WTC11 (cell line): Measurements from ENCODE around the gene COL5A1. TPM values are rescaled to one million over a fixed set of nuclear protein-coding genes. Genes with fewer than 3 reads are reported as not detected.

Experiments used
- ATAC-seq: fragments of 200-7000 bp; cut with Tn5 transposase; 2 replicates; pipeline ENCODE4 v1.10.0; 2021; ENCODE audit warnings: mild to moderate bottlenecking, moderate library complexity
- CTCF ChIA-PET: fragments of 300-600 bp; sonication (Branson Sonifier 250); formaldehyde crosslinking; loops from one replicate; lab custom pipeline; 2021; ENCODE audit warnings: antibody characterized with exemption; lab: Charles Lee
- POLR2A ChIA-PET: fragments of 350-600 bp; sonication (Branson Sonifier 250); formaldehyde crosslinking; loops from one replicate; lab custom pipeline; 2021; ENCODE audit warnings: antibody characterized with exemption; lab: Charles Lee
- DNase-seq: peaks from one replicate; pipeline ENCODE4 v3.0.0; 2021; ENCODE audit warnings: low spot score
- H3K27ac Mint-ChIP-seq: 2 replicates; pipeline ENCODE4 v1.8.0; 2021; ENCODE audit warnings: mixed read lengths
- H3K27me3 Mint-ChIP-seq: 2 replicates; pipeline ENCODE4 v1.8.0; 2021; ENCODE audit warnings: low read depth, mild to moderate bottlenecking, moderate library complexity, mixed read lengths
- H3K36me3 Mint-ChIP-seq: 2 replicates; pipeline ENCODE4 v1.8.0; 2021; ENCODE audit warnings: mixed read lengths
- H3K4me1 Mint-ChIP-seq: 2 replicates; pipeline ENCODE4 v1.8.0; 2022; ENCODE audit warnings: mixed read lengths
- H3K4me3 Mint-ChIP-seq: 2 replicates; pipeline ENCODE4 v1.8.0; 2021; ENCODE audit warnings: mild to moderate bottlenecking, moderate library complexity, mixed read lengths
- H3K9me3 Mint-ChIP-seq: 2 replicates; pipeline ENCODE4 v1.8.0; 2021; ENCODE audit warnings: mixed read lengths
- CREM ChIP-seq: sonication (generic); formaldehyde crosslinking; IDR thresholded peaks from 2 replicates; pipeline ENCODE4 v1.8.1; 2022; ENCODE audit warnings: mild to moderate bottlenecking, missing genetic modification reagents, moderate library complexity
- EMX1 ChIP-seq: fragments of 250-450 bp; sonication (Bioruptor Pico); IDR thresholded peaks from 2 replicates; pipeline ENCODE4 v1.8.0; 2021; ENCODE audit warnings: mild to moderate bottlenecking
- ETV6 ChIP-seq: sonication (generic); formaldehyde crosslinking; IDR thresholded peaks from 2 replicates; pipeline ENCODE4 v1.8.1; 2022; ENCODE audit warnings: mild to moderate bottlenecking, missing genetic modification reagents
- FOXJ3 ChIP-seq: sonication (generic); formaldehyde crosslinking; IDR thresholded peaks from 2 replicates; pipeline ENCODE4 v1.9.0; 2021; ENCODE audit warnings: missing genetic modification reagents, mild to moderate bottlenecking, borderline replicate concordance
- FOXP1 ChIP-seq: sonication (generic); formaldehyde crosslinking; IDR thresholded peaks from 2 replicates; pipeline ENCODE4 v1.8.0; 2022; ENCODE audit warnings: missing genetic modification reagents, mild to moderate bottlenecking, moderate library complexity, borderline replicate concordance
- GRHL2 ChIP-seq: fragments of 250-450 bp; sonication (Bioruptor Pico); IDR thresholded peaks from 2 replicates; pipeline ENCODE4 v1.8.0; 2022; ENCODE audit warnings: mild to moderate bottlenecking, moderate library complexity; ENCODE audit not compliant: insufficient replicate concordance, severe bottlenecking
- GTF2I ChIP-seq: fragments of 250-450 bp; sonication (Bioruptor Pico); conservative IDR thresholded peaks from 2 replicates; pipeline ENCODE4 v1.4.0; 2021; ENCODE audit warnings: mild to moderate bottlenecking
- MLX ChIP-seq: sonication (generic); formaldehyde crosslinking; IDR thresholded peaks from 2 replicates; pipeline ENCODE4 v1.8.1; 2023; ENCODE audit warnings: mild to moderate bottlenecking, missing genetic modification reagents, moderate library complexity
- MXD4 ChIP-seq: fragments of 250-450 bp; sonication (Bioruptor Pico); IDR thresholded peaks from 2 replicates; pipeline ENCODE4 v1.8.0; 2021; ENCODE audit warnings: mild to moderate bottlenecking, moderate library complexity, borderline replicate concordance
- NFE2L1 ChIP-seq: sonication (generic); formaldehyde crosslinking; IDR thresholded peaks from 2 replicates; pipeline ENCODE4 v1.8.1; 2023; ENCODE audit warnings: missing genetic modification reagents
- NR3C1 ChIP-seq: sonication (generic); formaldehyde crosslinking; conservative IDR thresholded peaks from 2 replicates; pipeline ENCODE4 v1.8.1; 2023; ENCODE audit warnings: low read depth, mild to moderate bottlenecking, missing genetic modification reagents
- PRRX2 ChIP-seq: fragments of 250-450 bp; sonication (Bioruptor Pico); IDR thresholded peaks from 2 replicates; pipeline ENCODE4 v1.8.0; 2021; ENCODE audit warnings: mild to moderate bottlenecking
- RORB ChIP-seq: fragments of 250-450 bp; sonication (Bioruptor Pico); IDR thresholded peaks from 2 replicates; pipeline ENCODE4 v1.9.0; 2021; ENCODE audit warnings: mild to moderate bottlenecking
- SOX15 ChIP-seq: fragments of 250-450 bp; sonication (Bioruptor Pico); IDR thresholded peaks from 2 replicates; pipeline ENCODE4 v1.9.0; 2021; ENCODE audit warnings: mild to moderate bottlenecking
- STAT6 ChIP-seq: sonication (generic); formaldehyde crosslinking; conservative IDR thresholded peaks from 2 replicates; pipeline ENCODE4 v1.8.1; 2023; ENCODE audit warnings: mild to moderate bottlenecking, low read depth, missing genetic modification reagents, moderate library complexity
- TEAD4 ChIP-seq: sonication (generic); formaldehyde crosslinking; IDR thresholded peaks from 2 replicates; pipeline ENCODE4 v1.8.0; 2022; ENCODE audit warnings: mild to moderate bottlenecking, missing genetic modification reagents
- USF2 ChIP-seq: sonication (generic); formaldehyde crosslinking; IDR thresholded peaks from 2 replicates; pipeline ENCODE4 v1.8.1; 2023; ENCODE audit warnings: mild to moderate bottlenecking, missing genetic modification reagents, moderate library complexity
- ZBTB21 ChIP-seq: sonication (generic); formaldehyde crosslinking; IDR thresholded peaks from 2 replicates; pipeline ENCODE4 v1.8.1; 2023; ENCODE audit warnings: mild to moderate bottlenecking, missing genetic modification reagents, borderline replicate concordance
- ZBTB43 ChIP-seq: sonication (generic); formaldehyde crosslinking; IDR thresholded peaks from 2 replicates; pipeline ENCODE4 v1.8.1; 2023; ENCODE audit warnings: mild to moderate bottlenecking, missing genetic modification reagents
- ZMAT4 ChIP-seq: fragments of 250-450 bp; sonication (Bioruptor Pico); IDR thresholded peaks from 2 replicates; pipeline ENCODE4 v1.9.0; 2021; ENCODE audit warnings: mild to moderate bottlenecking
- ZNF219 ChIP-seq: sonication (generic); formaldehyde crosslinking; IDR thresholded peaks from 2 replicates; pipeline ENCODE4 v1.8.0; 2023; ENCODE audit warnings: missing genetic modification reagents, mild to moderate bottlenecking, borderline replicate concordance
- ZNF263 ChIP-seq: sonication (generic); formaldehyde crosslinking; IDR thresholded peaks from 2 replicates; pipeline ENCODE4 v1.8.1; 2022; ENCODE audit warnings: low read depth, mild to moderate bottlenecking, moderate library complexity, missing genetic modification reagents
- ZNF317 ChIP-seq: sonication (generic); formaldehyde crosslinking; IDR thresholded peaks from 2 replicates; pipeline ENCODE4 v1.8.1; 2023; ENCODE audit warnings: low read depth, mild to moderate bottlenecking, moderate library complexity, missing genetic modification reagents, borderline replicate concordance
- total RNA-seq: library from RNA; stranded (reverse); gene quantifications from 3 replicates; pipeline ENCODE4 v1.2.3, GENCODE V29; 2021

COL5A1 gene
- total RNA-seq, 1 experiment from 2014 or later: 13.5 TPM

GRCh38 chr9:134847752-134848432 is 206.3 kb downstream of the COL5A1 start:
- Mint-ChIP-seq H3K27ac (no peak overlapping the region), H3K4me3 (no peak overlapping the region)
- POLR2A ChIA-PET: no interaction called here
- no peak for TF ChIP-seq TEAD4
- TF ChIP-seq, all 79 proteins: peak for 0
- H3K27me3 Mint-ChIP-seq: no peaks in the 10 kb centered on the region
- H3K9me3 Mint-ChIP-seq: no peaks in the 10 kb centered on the region
- H3K36me3 Mint-ChIP-seq: peaks cover 4% of the 10 kb centered on the region; the same call in 1 of the 2 replicates
- CTCF ChIA-PET: interaction anchor here (0.8 kb wide), 1 partner anchor 9 kb away, joined by 3 read pairs; no protein-coding TSS in a partner anchor
- DNase-seq (no peak), ATAC-seq (no peak)
- H3K4me1 Mint-ChIP-seq: no peaks in the 10 kb centered on the region

- no peak for TF ChIP-seq RORB (CRISPR knock-in tag)
- TF ChIP-seq ZBTB43 (CRISPR knock-in tag): no peak
- TF ChIP-seq CREM: no peak
- no peak for TF ChIP-seq PRRX2 (CRISPR knock-in tag)
- TF ChIP-seq, all 79 proteins: peak for 0
- no peaks in the 10 kb centered on the region for H3K27me3 Mint-ChIP-seq
- H3K9me3 Mint-ChIP-seq: no peaks in the 10 kb centered on the region
- ChIA-PET CTCF (interaction anchor here (0.8 kb wide), 1 partner anchor 9 kb away, joined by 3 read pairs; no protein-coding TSS in a partner anchor), POLR2A (no interaction called here)
- H3K4me3 Mint-ChIP-seq: no peak overlapping the region
- H3K4me1 Mint-ChIP-seq: no peaks in the 10 kb centered on the region
- no peak for ATAC-seq
- H3K36me3 Mint-ChIP-seq: peaks cover 4% of the 10 kb centered on the region; the same call in 1 of the 2 replicates
- DNase-seq: no peak
- no peak overlapping the region for H3K27ac Mint-ChIP-seq
Observed at GRCh38 chr9:134848504-134848903, 206.9 kb downstream of the COL5A1 start.

- Mint-ChIP-seq H3K36me3 (peaks cover 4% of the 10 kb centered on the region; the same call in 1 of the 2 replicates), H3K27ac (no peak overlapping the region), H3K9me3 (no peaks in the 10 kb centered on the region), H3K4me1 (no peaks in the 10 kb centered on the region), H3K4me3 (no peak overlapping the region), H3K27me3 (no peaks in the 10 kb centered on the region; the same call in 1 of the 2 replicates)
- POLR2A ChIA-PET: no interaction called here
- CTCF ChIA-PET: no interaction called here
- TF ChIP-seq GTF2I (CRISPR knock-in tag): no peak
- no peak for TF ChIP-seq STAT6 (CRISPR knock-in tag)
- TF ChIP-seq FOXJ3 (CRISPR knock-in tag): no peak
- TF ChIP-seq EMX1 (CRISPR knock-in tag): no peak
- no peak for TF ChIP-seq CREM
- TF ChIP-seq ZMAT4 (CRISPR knock-in tag): no peak
- no peak for TF ChIP-seq USF2 (CRISPR knock-in tag)
- no peak for TF ChIP-seq SOX15 (CRISPR knock-in tag)
- no peak for TF ChIP-seq ZNF317 (CRISPR knock-in tag)
- TF ChIP-seq MXD4 (CRISPR knock-in tag): no peak
- TF ChIP-seq ZNF263 (CRISPR knock-in tag): no peak
- no peak for TF ChIP-seq ETV6 (CRISPR knock-in tag)
- TF ChIP-seq FOXP1: no peak
- no peak for TF ChIP-seq ZBTB21 (CRISPR knock-in tag)
- TF ChIP-seq NFE2L1 (CRISPR knock-in tag): no peak
- TF ChIP-seq ZNF219 (CRISPR knock-in tag): no peak
- TF ChIP-seq NR3C1 (CRISPR knock-in tag): no peak
- TF ChIP-seq GRHL2 (CRISPR knock-in tag): no peak
- no peak for TF ChIP-seq MLX (CRISPR knock-in tag)
- no peak for TF ChIP-seq RORB (CRISPR knock-in tag)
- ATAC-seq (no peak), DNase-seq (no peak)
Observed at GRCh38 chr9:134850611-134851010, 209.0 kb downstream of the COL5A1 start.
